GM04503 (cell line): Measurements from ENCODE around the gene USP34.
A peak's percentile ranks its signal among the peaks of the same experiment; 100 is the strongest.
"Not testable (repeated sequence)": the region's sequence is repeated elsewhere in the genome, so short reads cannot be mapped to it uniquely, and the experiment has no call there.

Source experiments
- DNase-seq: peaks from one replicate; pipeline ENCODE4 v3.0.0-alpha.2; 2012; ENCODE audit warnings: low read depth

Gene USP34

GRCh38 chr2:61182059-61182383 is 288.9 kb downstream of the USP34 start:
- DNase-seq: no peak

- no peak for DNase-seq
Observed at GRCh38 chr2:61181382-61182058, 289.4 kb downstream of the USP34 start.

- no peak for DNase-seq
Observed at GRCh38 chr2:61180686-61181085, 290.2 kb downstream of the USP34 start.

GRCh38 chr2:61179701-61180639 is 290.9 kb downstream of the USP34 start:
- DNase-seq: peak; percentile 61

- no peak for DNase-seq
Observed at GRCh38 chr2:61178603-61179545, 292.0 kb downstream of the USP34 start.

GRCh38 chr2:61177727-61178549 is 292.9 kb downstream of the USP34 start:
- DNase-seq: no peak

- peak; percentile 53 for DNase-seq
Observed at GRCh38 chr2:61176755-61177726, 293.8 kb downstream of the USP34 start.

GRCh38 chr2:61175036-61175435 is 295.9 kb downstream of the USP34 start:
- DNase-seq: no peak

GRCh38 chr2:61173116-61173515 is 297.8 kb downstream of the USP34 start:
- no peak for DNase-seq

- no peak for DNase-seq
Observed at GRCh38 chr2:61172671-61173070, 298.2 kb downstream of the USP34 start.

- DNase-seq: no peak
Observed at GRCh38 chr2:61167579-61167978, 303.3 kb downstream of the USP34 start.

- no peak for DNase-seq
Observed at GRCh38 chr2:61165946-61166345, 304.9 kb downstream of the USP34 start.

GRCh38 chr2:61165082-61165481 is 305.8 kb downstream of the USP34 start:
- DNase-seq: not testable (repeated sequence)

- DNase-seq: no peak
Observed at GRCh38 chr2:61162721-61163120, 308.2 kb downstream of the USP34 start.

GRCh38 chr2:61161888-61162287 is 309.0 kb downstream of the USP34 start, which contains the start of gene C2orf74:
C2orf74 (plus strand) TSS chr2:61162188; CDS start chr2:61162515, 327 bp downstream.
- DNase-seq: no peak

GRCh38 chr2:61158356-61158955 is 312.4 kb downstream of the USP34 start:
- no peak for DNase-seq

- DNase-seq: no peak
Observed at GRCh38 chr2:61157371-61158003, 313.4 kb downstream of the USP34 start.

- no peak for DNase-seq
Observed at GRCh38 chr2:61151436-61151835, 319.5 kb downstream of the USP34 start.

- DNase-seq: no peak
Observed at GRCh38 chr2:61149074-61149473, 321.8 kb downstream of the USP34 start.
